ENCODE measurements around the gene EXOSC1. TPM values are rescaled to one million over a fixed set of nuclear protein-coding genes. Genes with fewer than 3 reads are reported as not detected.
"Not testable (repeated sequence)": the region's sequence is repeated elsewhere in the genome, so short reads cannot be mapped to it uniquely, and the experiment has no call there.

Gene EXOSC1
- total RNA-seq, 4 donors from 2014 or later: 17.9 to 27.7 (median 23.0) TPM

GRCh38 chr10:97483921-97484320 lies 38.1 kb upstream of the EXOSC1 start:
- H3K4me1 ChIP-seq: no peaks in the 10 kb centered on the region
- DNase-seq: no peak
- no peaks in the 10 kb centered on the region for H3K27me3 ChIP-seq
- TF ChIP-seq, protein P1, sequence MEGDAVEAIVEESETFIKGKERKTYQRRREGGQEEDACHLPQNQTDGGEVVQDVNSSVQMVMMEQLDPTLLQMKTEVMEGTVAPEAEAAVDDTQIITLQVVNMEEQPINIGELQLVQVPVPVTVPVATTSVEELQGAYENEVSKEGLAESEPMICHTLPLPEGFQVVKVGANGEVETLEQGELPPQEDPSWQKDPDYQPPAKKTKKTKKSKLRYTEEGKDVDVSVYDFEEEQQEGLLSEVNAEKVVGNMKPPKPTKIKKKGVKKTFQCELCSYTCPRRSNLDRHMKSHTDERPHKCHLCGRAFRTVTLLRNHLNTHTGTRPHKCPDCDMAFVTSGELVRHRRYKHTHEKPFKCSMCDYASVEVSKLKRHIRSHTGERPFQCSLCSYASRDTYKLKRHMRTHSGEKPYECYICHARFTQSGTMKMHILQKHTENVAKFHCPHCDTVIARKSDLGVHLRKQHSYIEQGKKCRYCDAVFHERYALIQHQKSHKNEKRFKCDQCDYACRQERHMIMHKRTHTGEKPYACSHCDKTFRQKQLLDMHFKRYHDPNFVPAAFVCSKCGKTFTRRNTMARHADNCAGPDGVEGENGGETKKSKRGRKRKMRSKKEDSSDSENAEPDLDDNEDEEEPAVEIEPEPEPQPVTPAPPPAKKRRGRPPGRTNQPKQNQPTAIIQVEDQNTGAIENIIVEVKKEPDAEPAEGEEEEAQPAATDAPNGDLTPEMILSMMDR (IDR thresholded peaks at IDR 0.05): no peak
- no peak for TF ChIP-seq POLR2A (IDR thresholded peaks at IDR 0.05)
- H3K27ac ChIP-seq: no peak overlapping the region
- H3K36me3 ChIP-seq: peaks cover 0 to 29% (median 0%) of the 10 kb centered on the region in 3 donors
- no peak overlapping the region for H3K4me3 ChIP-seq
- H3K9me3 ChIP-seq: no peaks in the 10 kb centered on the region

DNA sequence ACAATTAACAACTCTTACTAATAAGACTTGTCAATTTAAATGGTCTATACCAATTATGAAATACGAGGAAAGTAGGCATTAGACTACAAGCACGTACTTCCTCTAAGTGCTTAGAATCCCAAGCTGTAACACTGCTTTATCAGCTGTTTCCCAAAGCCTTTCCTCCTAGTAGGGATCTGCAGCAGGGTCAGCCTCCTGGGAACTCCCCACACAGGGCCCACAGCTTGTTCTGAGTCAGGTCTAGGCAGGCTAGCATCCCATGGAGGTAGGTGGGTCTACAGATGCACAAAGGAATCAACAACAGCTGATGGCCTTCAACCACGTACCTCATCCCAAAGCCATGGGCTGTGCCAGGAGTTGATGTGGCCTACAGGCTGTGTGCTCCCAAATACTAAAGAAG lies 37.7 kb upstream of the EXOSC1 start:
- TF ChIP-seq, protein P1 (IDR thresholded peaks at IDR 0.05): no peak
- TF ChIP-seq POLR2A (IDR thresholded peaks at IDR 0.05): no peak
- no peak for DNase-seq
- H3K27me3 ChIP-seq: no peaks in the 10 kb centered on the region
- H3K4me1 ChIP-seq: no peaks in the 10 kb centered on the region
- no peaks in the 10 kb centered on the region for H3K9me3 ChIP-seq
- no peak overlapping the region for H3K27ac ChIP-seq
- H3K36me3 ChIP-seq: peaks cover 0 to 32% (median 0%) of the 10 kb centered on the region in 3 donors
- no peak overlapping the region for H3K4me3 ChIP-seq

DNA sequence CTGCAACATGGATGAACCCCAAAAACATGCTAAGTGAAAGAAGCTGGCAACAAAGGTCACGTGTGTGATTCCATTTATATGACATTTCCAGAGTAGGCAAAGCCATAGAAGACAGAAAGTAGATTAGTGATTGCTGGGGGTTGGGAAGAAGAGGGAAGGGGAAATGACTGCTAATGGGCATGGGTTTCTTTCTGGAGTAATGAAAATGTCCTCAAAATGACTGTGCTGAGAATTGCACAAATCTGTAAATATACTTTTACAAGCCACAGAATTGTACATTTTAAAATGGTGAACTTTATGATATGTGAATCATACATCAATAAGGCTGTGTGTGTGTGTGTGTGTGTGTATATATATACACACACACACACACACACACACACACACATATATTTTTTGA lies 36.6 kb upstream of the EXOSC1 start:
- H3K9me3 ChIP-seq: no peaks in the 10 kb centered on the region
- H3K27ac ChIP-seq: no peak overlapping the region
- H3K4me1 ChIP-seq: no peaks in the 10 kb centered on the region
- no peaks in the 10 kb centered on the region for H3K27me3 ChIP-seq
- no peak for TF ChIP-seq POLR2A (IDR thresholded peaks at IDR 0.05)
- TF ChIP-seq, protein P1 (IDR thresholded peaks at IDR 0.05): no peak
- no peak overlapping the region for H3K4me3 ChIP-seq
- peaks cover 0 to 43% (median 0%) of the 10 kb centered on the region in 3 donors for H3K36me3 ChIP-seq
- no peak for DNase-seq

DNA sequence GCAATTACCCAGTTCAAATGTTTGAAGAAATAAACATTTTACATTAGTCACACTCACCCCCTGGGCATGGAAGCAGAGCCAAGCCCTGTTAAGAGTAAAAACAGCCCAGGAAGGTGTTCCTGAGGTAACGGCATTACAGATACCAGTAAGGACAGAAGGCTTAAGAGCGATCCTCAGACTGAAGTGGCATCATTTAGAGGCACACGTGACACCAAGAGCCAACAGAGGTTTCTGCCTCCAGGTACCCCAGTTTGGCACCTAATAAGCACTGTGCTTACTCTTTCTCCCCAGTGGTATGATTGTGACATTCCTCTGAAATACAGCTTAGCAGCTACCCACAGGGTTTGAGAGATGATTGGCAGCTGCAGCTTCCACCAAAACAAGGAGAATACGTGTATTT lies 35.3 kb upstream of the EXOSC1 start:
- Histone ChIP-seq H3K27ac (no peak overlapping the region), H3K27me3 (no peaks in the 10 kb centered on the region), H3K4me1 (no peaks in the 10 kb centered on the region), H3K4me3 (no peak overlapping the region), H3K9me3 (no peaks in the 10 kb centered on the region), H3K36me3 (peaks cover 0 to 56% (median 0%) of the 10 kb centered on the region in 3 donors)
- TF ChIP-seq, protein P1 (IDR thresholded peaks at IDR 0.05): no peak
- TF ChIP-seq POLR2A (IDR thresholded peaks at IDR 0.05): no peak
- no peak for DNase-seq

- Histone ChIP-seq H3K27me3 (no peaks in the 10 kb centered on the region), H3K4me3 (no peak overlapping the region), H3K27ac (no peak overlapping the region), H3K4me1 (no peaks in the 10 kb centered on the region), H3K9me3 (no peaks in the 10 kb centered on the region), H3K36me3 (peaks cover 0 to 68% (median 0%) of the 10 kb centered on the region in 3 donors)
- peak in 1 of 3 donors; percentile 37 for DNase-seq
- TF ChIP-seq POLR2A (IDR thresholded peaks at IDR 0.05): no peak
- TF ChIP-seq, protein P1 (IDR thresholded peaks at IDR 0.05): no peak
Measured at GRCh38 chr10:97479939-97480338, 34.1 kb upstream of the EXOSC1 start.

GRCh38 chr10:97479410-97479809 lies 33.6 kb upstream of the EXOSC1 start:
- H3K4me1 ChIP-seq, H3K4me3 ChIP-seq, H3K27ac ChIP-seq, H3K9me3 ChIP-seq, H3K27me3 ChIP-seq: not testable (repeated sequence)
- peaks cover 0 to 73% (median 0%) of the 10 kb centered on the region in 3 donors for H3K36me3 ChIP-seq
- peak in 1 of 3 donors; percentile 17 for DNase-seq
